Activated T-helper 1 cell treated with anti-CD3 and anti-CD28 coated beads, Interleukin-2, amount 50 U/mL, for 16 hours (primary cell): Measurements from ENCODE around the gene PI4KA.

Experiments used
- DNase-seq, 2 donors: peaks; one replicate each; pipeline ENCODE4 v3.0.0-alpha.2; 2020; ENCODE audit warnings: low read depth in 1 of 2, low spot score in 1 of 2

The PI4KA gene

DNA sequence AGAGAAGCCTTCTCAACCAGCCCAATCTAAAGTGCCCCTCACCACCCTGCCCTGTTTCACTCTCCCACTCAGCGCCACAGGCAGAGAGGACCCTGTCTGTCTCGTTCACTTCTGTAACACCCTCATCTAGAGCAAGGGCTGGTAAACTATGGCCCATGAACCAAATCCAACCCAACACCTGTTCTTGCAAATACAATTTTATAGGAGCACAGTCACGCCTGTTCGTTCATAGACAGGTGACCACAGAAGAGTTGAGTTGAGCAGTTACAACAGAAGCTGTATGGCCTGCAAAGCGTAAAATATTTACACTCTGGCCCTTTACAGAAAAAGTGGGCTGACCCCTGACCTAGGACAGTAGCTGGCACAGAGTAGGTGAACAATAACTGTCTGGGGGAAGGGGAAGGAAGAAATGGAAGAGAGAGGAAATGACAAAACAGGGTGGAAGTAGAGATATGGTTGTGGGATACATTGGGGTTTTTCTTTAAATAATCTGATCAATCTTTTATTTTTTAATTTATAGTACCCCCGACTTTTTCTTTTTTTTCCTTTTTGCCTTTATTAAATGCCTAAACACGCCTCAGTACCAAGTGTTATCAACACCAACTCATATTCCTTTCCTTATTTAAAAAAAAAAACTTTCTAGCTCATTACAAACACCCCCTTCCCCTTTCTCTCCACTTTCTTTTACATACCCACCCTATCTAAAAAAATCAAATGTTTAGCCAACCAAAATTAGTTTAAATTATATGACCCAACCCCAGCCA is 63.8 kb downstream of the PI4KA start:
- no peak for DNase-seq

GRCh38 chr22:20793748-20794649 is 64.6 kb downstream of the PI4KA start:
- DNase-seq = no peak

DNA sequence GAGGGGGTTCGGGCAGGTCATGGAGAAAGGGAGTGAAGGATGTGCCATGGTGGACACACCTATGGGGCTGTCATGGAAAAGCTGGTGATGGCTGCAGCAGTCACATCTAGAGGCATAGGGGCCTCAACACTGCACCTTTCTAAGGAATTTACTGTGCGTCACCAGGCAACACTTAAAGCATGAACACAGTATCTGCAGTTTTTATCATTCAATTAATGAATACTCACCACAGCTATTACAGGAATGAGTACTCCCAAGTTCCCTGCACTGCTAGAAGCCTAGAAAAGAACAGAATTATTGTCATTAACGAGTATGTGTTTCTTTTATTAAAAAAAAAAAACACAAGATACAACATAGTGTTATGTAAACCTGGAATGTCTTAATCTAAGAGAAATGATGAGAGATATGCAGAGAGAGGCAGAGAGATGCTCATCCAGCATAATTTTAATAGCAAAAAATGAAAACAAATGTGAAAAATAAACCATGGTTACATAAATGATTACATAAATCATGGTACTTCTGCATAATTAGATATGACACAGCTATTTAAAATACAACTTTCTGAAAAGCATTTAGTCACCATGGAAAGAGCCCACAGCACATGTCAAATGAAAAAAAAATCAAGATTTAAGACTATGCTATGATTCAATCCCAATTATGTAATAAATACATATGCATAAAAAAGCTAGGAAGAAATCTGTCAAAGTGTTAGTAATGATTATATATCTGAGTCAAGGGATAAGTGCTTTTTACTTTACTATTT is 65.5 kb downstream of the PI4KA start:
- no peak for DNase-seq

GRCh38 chr22:20792221-20792965 is 66.2 kb downstream of the PI4KA start:
- no peak for DNase-seq

GRCh38 chr22:20788627-20789344 is 69.8 kb downstream of the PI4KA start:
- no peak for DNase-seq

- DNase-seq = no peak
Measured at GRCh38 chr22:20787746-20788626, 70.6 kb downstream of the PI4KA start.

DNA sequence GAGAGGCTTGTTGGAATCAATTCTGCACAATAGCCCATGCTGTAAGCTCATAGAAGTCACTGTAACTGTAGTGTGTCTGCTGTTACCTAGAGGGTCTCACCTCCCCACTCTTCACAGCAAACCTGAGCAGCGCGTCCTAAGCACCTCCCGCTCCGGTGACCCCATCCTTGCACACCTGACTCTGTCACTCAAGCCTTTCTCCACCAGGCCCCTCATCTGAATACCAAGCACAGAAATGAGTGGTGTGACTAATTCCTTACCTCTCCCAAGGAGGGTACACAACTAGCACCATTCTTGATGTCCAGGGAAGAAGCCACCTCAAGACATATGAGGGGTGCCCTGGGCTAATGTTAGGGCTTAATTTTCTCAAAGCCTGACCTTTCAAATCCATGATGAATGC is 71.4 kb downstream of the PI4KA start:
- DNase-seq = no peak

GRCh38 chr22:20786536-20786979 is 72.1 kb downstream of the PI4KA start:
- no peak for DNase-seq

GRCh38 chr22:20786048-20786447 is 72.6 kb downstream of the PI4KA start:
- no peak for DNase-seq

GRCh38 chr22:20785415-20785814 is 73.2 kb downstream of the PI4KA start:
- no peak for DNase-seq

DNA sequence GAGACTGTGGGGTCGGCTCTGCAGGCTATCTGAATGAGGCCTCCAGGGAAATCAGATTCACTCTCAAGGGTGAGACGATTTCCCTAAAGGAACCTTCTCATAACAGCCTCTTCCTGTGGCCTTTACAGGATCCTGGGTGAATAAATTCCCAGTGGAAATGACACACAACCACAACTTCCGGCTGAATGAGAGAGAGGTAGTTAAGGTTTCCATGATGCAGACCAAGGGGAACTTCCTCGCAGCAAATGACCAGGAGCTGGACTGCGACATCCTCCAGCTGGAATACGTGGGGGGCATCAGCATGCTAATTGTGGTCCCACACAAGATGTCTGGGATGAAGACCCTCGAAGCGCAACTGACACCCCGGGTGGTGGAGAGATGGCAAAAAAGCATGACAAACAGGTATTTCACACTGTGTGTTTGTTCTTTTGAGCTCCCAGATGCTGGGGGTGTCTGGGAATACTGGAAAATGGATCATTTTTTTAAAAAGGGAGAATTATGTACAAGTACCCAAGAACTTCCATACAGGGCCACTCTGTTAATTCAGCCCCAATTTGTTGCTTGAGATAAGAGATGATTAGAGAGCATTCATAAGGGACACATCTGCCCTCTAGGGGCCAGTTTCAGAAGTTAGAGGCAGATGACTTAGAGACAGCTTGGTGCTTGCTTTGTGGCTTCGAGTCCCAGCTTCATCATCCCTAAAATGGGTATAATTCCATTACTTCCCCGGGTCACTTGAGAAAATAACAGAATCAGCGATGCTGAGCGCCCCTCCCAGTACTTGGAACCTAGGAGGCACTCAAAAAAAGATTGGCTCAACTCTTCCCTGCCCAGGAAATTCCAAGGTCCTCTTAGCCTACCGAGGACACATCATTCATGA is 74.5 kb downstream of the PI4KA start:
- DNase-seq = no peak

DNA sequence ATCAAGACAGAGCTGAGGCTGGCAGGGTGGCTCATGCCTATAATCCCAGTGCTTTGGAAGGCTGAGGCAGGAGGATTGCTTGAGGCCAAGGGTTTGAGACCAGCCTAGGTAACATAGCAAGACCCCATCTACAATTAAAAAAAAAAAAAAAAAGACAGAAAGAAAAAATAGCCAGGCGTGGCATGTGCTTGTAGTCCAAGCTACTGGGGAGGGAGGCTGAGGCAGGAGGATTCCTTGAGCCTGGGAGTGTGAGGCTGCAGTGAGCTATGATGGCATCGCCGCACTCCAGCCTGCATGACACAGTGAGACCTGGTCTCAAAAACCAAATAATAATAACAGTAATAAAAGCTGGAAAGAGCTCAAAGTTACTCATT is 75.3 kb downstream of the PI4KA start:
- no peak for DNase-seq

GRCh38 chr22:20782596-20783299 is 75.9 kb downstream of the PI4KA start:
- DNase-seq = no peak

DNA sequence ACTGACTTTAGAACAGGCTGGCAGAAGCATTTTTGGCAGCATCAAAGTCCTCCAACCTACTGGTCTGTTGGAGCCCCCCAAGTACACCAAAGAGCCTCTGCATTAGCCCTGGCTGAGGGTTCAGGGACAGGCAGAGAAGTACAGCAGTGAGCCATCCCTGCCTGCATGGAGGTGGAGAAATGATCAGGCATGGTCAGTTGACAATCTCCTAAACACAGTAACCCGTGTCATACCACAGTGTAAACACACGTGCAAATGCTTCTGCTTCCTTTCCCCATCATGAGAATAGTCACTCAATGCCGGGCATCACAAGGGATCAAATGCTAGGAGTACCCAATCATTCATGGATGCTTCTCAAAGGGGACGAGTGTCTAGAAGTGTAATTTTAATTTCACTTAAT is 76.5 kb downstream of the PI4KA start:
- no peak for DNase-seq

- no peak for DNase-seq
Measured at GRCh38 chr22:20781272-20781990, 77.2 kb downstream of the PI4KA start.

- DNase-seq = no peak
Measured at GRCh38 chr22:20779818-20780158, 78.8 kb downstream of the PI4KA start.
